ENCODE results near the gene ENAH.
"Not testable (repeated sequence)": the region's sequence is repeated elsewhere in the genome, so short reads cannot be mapped to it uniquely, and the experiment has no call there.

ENAH gene

DNA sequence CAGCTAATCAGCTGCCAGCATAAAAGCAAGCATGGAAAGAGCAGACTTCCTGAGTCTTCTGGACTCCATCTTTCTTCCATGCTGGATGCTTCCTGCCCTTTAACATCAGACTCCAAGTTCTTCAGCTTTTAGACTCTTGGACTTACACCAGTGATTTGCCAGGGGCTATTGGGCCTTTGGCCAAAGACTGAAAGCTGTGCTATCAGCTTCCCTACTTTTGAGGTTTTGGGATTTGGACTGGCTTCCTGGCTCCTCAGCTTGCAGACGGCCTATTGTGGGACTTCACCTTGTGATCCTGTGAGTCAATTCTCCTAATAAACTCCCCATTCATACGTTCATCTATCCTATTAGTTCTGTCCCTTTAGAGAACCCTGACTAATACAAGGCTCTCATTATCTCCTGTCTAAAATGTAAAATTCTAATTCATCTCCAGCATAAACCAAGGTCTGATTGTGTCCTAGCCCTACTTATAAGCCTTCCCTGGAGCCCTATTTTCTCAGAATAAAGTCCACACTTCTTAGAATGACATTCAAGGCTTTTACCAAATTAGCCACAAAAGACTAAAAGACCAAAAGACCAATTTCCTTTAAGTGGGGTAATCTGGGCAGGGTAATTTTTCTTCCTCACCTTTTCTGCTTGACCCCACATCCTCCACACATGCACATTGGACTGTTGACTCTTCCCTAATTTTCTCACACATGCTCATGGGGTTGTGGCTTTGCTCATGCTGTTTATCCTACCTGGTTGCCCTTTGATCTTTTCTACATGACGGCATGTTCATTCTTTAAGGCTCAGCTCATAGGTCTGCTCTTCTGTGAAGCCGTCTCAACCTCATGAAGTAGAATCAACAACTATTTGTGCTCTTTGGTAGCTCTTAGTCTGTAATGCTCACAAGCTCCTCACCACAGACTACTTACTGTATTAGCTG is 18.1 kb upstream of the ENAH start:
- no peak for DNase-seq

DNA sequence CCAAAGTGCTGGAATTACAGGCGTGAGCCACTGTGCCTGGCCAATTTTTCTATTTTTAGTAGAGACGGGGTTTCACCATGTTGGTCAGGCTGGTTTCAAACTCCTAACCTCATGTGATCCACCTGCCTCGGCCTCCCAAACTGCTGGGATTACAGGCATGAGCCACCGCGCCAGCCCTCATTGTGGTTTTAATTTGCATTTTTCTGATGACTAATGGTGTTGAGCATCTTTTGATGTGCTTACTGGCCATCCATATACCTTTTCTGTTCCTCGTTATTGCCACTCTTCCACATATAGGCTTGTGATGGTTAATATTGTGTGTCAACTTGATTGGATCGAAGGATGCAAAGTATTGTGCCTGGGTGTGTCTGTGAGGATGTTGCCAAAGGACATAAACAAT is 17.4 kb upstream of the ENAH start:
- DNase-seq = no peak

DNA sequence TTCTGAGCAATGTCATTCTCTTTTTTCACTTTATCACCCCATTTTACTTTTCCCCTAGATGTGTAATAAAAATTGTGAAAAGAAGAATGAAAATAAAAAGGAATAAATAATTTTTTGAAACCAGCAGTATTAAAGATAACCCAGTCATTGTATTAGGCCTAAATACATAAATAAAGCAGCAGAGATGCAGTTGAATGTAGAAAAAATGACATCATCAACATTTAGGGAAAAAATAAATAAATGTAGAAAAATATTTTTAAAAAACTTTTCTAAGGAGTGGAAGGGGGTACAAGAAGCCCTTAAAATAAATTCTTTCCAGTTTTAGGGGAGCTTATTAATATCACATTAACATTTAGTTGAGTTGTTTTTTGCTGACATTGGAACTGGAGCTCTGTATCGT is 15.3 kb upstream of the ENAH start:
- DNase-seq = no peak

DNA sequence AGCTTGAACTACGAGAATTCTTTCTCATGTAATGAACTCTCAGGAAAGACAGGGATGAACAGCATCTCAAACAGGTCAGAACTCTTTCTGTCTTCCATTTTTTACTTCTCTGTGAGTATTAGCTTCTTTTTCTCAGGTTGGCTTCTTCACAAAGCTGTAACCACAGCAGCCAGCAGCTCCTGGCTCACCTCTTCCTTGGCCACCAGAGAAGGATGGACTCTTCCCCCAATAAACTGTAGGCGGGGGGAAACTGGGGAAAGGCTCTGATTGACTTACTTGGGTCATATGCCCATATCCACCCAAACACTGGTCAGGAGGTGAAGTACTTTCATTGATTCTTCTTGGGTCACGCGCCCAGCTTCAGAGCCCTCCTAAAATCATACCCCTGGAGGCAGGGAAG is 14.4 kb upstream of the ENAH start:
- DNase-seq = no peak

DNA sequence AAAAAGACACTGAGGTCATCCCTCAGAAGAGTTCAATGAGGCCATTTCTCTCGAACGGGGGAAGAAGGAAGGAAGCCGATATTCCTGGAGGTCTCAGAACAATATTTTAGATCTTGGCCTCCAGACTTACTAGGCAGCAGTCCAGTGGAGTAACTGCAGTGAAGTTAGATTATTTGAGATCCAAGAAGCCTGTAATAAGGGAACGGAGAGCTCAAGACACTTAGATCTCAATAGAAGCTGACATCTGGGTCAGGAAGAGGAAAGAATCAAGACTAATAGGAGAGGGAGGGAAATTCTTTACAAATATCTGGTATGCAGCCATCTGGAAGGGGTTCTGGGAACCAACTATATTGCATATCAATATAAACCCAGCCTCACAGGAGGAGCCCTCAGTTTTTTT is 13.6 kb upstream of the ENAH start:
- no peak for DNase-seq

DNA sequence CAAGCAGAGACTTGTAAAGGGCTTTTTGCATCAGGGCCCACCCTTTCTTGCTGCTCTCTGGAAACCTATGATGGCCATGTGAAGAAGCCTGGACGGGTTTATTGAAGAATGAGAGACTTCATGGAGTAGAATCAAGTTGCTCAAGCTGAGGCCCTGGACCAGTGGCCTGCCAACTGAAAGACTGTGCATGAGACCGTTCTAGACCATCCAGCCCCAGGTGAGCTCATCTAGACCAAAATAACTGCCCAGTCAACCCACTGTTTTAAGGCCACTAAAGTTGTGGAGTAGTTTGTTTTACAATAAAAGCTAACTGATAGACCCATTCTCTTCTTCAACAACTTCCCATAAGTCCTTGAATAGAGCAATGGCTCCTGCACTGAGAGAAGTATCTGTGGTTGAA is 11.8 kb upstream of the ENAH start:
- no peak for DNase-seq

DNA sequence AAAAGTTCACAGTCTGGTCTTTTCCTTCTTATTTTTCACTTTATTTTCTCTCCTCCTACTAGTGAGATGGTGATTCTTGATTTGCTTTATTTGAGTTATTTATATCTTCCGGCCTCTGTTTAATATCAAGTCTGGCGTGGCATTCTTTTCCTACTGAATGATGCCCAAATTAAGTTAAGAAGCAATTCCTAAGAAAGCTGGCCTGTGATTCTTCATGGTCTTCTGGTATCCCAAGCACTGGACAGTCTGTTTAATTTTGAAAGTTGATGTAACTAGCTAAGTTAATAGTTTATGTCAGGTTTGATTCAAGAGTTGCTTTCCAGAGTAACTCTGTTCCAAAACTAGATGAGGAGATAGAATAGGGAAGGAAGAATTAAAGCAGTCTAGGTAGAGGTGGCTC is 9.2 kb upstream of the ENAH start:
- no peak for DNase-seq

DNA sequence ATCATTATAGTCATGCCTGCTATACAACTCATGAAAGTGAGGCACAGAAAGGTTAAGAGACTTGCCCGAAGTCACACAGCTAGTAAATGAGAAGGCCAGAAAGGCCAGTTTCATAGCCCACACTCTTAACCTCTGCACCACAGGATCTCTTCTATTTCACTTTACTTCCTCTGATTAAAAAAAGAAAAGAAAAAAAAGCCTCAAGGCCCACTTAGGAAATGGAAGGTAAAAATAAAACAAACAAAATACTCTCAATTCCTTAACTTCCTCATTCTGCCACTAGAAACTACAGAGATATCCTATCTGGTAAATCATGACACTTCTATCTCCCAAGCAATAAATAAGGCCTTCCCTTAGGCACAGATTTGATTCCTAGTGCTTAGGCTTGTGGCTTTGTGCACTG is 7.6 kb upstream of the ENAH start:
- DNase-seq = no peak

DNA sequence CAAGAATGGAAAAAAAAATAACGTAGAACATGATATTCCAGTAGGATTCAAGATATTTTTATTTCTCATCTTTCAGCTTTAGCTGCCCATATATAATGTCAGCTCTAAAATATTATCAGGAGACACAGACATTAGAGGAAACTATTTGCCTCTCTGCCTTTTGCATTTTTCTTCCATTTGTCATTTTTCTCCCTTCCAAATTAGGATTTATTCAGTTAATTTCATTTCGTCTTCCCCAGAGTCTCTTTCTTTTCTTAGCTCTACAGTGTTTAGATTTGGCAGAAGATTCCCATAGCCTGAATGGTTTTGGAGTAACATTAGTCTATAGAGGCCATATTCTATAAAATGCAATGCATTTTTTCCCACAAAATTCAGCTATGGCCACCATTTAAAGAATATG is 5.1 kb upstream of the ENAH start:
- no peak for DNase-seq

DNA sequence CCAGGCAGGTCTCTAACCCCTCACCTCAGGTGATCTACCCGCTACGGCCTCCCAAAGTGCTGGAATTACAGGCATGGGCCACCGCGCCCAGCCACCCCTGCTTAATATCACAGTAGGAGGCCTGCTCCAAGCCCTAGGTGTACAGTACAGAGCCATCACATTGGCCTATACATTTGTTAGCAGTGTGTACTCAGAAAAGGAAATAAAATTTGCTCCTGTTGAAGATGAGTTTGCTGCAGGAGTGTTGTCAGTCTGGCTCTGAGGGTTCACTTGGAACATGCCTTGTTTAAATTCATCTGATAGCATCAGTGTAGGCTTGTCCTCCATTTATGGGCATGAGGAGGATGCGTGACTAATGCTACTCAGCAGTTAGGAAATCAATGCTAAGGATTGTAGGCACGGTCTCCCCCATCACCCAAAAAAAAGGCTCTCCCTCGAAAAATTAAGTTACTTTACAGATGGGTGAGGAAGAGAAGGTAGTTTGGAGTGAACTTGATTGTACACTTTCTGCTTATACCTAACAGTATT is 4.6 kb upstream of the ENAH start:
- no peak for DNase-seq

DNA sequence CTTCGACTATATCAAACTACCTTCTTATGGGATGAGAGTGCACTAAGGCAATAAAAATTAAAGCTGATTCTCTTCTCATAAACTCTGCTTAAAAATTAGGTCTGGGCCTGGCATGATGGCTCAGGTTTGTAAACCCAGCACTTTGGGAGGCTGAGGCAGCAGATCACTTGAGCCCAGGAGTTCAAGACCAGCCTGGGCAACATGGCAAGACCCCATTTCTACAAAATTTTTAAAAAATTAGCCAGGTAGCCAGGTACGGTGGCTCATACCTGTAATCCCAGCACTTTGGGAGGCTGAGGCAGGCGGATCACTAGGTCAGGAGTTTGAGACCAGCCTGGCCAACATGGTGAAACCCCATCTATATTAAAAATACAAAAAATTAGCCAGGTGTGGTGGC is 3.3 kb upstream of the ENAH start:
- DNase-seq = not testable (repeated sequence)

DNA sequence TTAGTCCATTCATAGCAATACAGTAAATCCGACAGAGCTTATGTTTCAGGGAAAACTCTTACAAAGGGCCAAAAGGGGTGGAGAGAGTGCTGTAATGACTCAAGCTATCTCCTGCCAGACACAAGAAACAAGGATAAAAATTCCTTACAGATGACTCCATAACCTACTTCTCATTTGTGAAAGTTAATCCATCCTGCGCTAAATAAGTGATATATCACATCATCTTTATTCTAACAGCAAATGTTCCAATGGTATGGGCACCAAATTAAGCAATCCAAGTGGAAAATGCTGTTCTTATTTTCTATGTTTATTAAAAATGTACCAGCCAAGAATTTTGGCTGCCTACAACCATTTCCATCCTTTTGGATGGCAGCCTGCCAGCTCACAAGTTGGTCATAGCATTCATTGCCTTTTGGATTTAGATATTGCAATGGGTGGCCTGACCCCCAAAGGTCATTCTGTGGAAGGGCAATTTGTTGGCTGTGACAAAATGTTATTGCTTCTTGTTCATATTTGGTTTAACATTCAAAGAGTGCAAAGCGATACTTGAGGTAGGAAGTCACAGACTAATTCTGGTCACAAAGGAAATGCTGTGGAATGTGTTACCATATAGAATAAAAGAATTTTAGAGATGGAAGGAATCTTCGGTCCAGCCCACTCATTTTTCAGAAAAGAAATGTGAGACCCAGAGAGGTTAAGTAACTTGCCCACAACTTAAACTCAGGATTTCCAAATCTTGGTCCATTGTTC is 2.8 kb upstream of the ENAH start:
- no peak for DNase-seq

DNA sequence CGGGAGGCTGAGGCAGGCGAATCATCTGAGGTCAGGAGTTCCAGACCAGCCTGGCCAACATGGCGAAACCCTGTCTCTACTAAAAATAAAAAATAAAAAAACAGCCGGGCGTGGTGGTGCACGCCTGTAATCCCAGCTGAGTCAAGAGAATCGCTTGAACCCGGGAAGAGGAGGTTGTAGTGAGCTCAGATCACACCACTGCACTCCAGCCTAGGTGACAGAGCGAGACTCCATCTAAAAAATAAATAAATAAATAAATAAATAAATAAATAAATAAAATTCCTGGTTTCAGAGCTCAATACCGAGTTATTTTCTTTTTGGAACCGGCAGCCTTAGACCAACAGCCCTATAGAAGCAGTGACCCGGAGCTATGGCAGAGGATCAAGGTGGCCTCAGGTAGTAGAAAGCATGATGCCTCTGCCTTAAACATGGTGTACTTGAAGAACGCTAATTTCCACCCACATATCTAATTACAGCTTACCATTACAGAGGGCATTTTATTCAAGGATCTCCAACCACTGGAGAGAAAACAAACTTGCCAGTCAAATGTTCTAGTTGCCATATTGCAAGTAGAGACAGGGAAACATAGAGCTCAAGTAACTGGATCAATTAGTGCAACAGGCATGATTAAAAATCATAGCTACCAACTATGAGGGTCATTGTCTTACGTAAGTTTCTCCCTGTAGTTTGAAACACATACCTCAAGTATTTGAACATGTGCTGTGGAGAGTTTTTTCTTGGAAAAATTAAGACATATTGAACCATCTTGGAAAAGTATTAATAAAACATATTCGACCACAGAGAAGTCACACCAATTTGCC is 2.0 kb upstream of the ENAH start:
- no peak for DNase-seq

DNA sequence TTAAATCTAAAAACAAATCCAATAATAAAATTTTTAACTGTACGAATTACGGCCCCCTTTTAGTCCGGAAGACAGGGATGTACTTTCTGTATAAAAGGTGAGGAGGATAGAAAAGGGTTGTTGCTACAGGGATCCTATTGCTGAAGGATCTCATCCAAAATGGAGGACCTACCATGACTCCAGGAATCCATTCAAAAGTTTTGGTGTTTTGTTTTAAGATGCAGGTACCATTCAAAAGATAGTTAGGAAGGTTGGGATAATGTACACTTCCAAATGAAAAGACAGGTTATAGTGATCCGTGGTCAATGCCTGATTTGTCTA is 1.3 kb upstream of the ENAH start:
- DNase-seq = no peak

DNA sequence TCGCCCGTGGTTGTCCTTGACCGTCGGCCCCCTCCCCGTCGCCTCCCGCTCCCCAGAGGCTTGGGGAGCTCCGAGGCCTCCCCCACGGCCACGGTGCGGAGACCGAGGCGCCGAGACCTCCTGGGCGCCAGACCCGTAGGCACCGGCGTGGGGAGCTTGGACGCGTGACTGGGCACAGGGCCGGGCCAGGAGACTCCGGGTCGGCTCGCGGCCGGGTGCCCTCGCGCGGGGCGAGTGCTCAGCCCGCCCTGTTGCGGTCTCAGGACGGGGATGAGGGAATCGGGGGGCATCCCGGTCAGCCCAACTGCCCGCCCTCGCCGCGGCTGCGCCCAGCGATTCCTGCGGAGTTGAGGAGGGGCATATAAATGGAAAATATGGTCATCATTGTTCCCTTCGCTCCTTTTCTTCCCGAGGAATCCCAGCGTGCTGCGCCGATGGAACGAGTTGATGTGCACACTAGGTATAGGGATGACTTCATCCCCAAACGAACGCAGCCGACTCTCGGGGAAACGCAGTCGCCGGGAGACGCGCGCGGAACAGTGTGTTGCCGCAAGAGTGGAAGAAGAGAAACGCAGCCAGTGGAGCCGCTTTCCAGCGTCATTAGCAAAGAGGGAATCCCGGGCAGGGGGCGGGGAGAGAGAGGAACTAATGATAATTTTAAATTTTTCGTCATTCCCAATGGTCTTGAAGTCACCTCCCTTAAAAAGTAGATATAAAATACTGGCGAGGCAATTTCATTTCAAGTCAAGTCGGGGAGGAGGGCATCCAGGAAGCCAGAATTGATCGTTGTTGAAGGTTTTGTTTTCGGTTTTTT is 747 bp upstream of the ENAH start:
- no peak for DNase-seq

DNA sequence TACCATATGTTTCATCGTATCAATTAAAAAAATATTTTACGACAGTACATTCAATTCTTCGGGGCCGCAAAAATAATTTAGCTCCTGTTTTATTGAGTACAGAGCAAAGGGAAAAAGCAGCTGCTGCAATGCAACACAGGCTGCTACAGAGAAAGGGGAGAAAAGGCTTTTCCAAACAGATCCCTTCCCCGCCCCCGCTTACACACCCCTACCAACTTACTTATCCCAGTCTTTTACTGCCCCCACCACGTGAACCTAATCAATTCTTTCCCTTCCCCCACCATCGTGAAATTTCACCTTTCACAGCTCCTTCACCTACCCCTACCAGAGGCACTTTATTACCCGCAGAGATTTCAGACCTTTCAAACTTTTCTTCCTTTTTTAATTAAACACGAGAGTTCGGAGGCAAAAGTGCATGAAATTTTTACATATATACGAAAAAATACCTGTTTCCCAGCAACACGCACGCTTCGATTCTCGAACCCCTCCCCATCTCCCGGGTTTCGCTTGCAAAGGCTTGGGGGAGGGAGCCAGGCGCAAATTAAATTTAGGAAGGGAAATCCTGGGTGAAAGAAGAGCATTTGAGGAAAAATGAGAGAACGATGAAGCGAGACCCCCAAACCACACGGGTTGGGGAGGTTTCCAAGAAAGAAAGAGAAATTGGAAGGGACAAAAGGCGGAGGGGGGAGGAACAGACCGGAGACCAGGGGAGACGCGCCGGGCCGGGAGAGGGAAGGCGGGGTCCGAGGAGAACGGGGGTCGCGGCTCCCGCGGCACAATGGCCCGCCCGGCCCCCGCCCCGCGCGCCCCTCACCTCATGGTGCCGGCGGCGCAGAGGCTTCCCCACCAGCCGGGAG is 823 bp downstream of the ENAH start:
- no peak for DNase-seq

DNA sequence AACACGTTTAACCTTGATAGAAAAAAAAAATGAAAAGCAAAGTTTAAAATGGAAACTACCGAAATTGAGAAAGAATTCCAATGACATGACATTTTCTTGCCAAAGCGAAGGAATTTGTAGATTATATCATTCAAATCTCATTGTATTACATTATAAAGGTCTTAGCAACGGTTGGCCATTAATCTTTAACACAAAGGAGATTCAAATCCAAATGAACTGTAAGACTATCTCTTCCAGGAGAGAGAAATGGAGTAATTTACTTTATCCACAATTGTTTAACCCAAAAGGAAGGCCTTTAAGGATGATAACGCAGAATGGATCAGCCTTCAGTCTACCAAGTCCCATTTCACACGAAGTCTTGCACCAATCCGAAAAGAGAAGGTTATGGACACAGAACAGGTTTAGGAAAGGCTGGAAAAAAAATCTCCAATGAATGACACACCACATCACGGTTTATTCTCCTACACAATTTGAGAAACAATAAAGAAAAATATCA is 1.5 kb downstream of the ENAH start:
- no peak for DNase-seq

DNA sequence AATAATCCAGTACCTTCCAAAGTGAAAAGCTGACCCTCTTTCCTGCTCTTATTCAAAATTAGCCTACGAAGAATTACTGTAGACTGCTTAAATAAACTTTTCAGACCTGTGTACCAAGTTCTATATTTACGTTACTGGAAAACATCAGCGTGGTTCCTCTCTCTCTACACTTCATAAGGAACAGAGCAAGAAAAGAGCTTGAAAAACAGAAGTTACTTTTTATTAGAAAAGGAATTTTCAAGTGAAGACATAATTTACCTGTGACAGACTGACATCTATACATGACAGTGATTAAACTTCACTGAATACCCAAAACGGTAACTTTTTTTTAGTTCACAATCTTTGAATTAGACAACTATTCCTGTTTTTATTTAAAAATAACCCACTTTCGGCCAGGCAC is 2.7 kb downstream of the ENAH start:
- DNase-seq = no peak

DNA sequence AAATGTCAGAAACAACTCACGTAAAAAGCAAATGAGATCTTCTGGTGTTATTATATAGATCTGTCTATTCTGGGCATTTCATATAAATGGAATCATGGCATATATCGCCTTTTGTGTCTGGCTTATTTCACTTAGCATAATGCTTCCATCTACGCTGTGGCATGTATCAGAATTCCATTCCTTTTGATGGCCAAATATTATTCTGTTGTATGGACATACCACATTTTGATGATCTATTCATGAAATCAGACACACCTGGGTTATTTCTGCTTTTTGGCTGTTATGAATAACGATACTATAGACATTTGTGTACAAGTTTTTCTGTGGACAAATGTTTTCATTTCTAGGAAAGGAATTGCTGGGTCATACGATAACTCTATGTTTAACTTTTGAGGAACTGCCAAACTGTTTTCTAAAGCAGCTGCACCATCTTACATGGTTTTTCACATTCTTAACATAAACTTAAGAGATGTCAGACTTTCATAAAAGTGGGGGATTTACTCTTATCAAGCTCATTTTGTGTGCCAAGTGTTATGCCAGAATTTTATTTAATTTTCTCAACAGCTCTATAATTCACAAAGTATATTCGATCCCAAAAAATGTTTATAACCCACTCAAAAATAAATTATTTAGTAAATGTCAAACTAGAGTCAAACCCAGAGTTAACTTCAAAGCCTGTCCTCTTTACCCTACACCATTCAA is 7.6 kb downstream of the ENAH start:
- DNase-seq = no peak

DNA sequence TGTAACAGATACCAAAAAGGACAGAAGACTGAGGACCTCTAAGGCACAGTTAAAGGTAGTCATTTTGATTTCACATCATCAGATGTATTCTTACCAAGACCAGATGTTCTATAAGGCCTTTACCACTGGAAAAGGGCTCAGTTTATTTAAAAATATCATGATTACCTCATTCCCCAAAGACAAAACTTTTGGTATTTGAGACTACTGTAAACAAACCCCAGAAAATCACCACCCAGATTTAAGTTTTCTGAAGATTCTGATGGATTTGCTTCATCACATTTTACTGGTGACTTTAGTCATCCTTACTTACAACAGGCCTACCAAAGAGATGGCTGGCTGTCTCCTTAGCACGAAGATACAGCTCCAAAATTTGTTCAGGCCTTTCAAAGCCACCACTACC is 8.3 kb downstream of the ENAH start:
- DNase-seq = no peak

DNA sequence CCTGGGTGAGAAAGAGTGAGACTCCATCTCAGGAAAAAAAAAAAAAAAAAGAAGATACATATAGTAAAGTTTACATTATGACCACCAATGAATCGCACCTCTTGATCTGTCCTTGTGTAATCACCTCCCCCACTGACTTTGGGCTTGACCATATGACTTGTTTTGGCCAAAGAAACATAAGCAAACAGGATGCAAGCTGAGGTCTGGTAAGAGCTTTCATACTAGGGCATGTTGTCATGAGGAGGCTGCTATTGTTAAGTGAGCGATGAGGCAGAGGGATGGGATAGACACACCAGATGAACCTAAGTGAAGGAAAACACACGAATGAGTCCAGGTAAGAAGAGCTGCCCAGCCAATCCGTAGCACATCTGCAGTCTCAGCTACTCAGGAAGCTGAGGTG is 10.7 kb downstream of the ENAH start:
- DNase-seq = no peak
